Measurements from ENCODE around the gene PLSCR1.

GRCh38 chr3:146465693-146466465, 78.5 kb downstream of the PLSCR1 start:
- TF ChIP-seq CTCF (conservative IDR thresholded peaks at IDR 0.05 in 1 of 2, IDR thresholded peaks at IDR 0.05 in 1 of 2; ENCODE audit: extremely low read depth in 1 of 2, insufficient read depth in 1 of 2, low read depth in 1 of 2, low read length in 2 of 2), result no peak
- no peak for TF ChIP-seq EZH2 (IDR thresholded peaks at IDR 0.05; ENCODE audit: borderline replicate concordance, low read length)
